Measurements from ENCODE around the gene DLG2. TPM values are rescaled to one million over a fixed set of nuclear protein-coding genes. Genes with fewer than 3 reads are reported as not detected.

Gene DLG2
- total and polyA plus RNA-seq, 2 donors = 3.4 to 42.4 TPM

GRCh38 chr11:84780689-84781293, 846.4 kb downstream of the DLG2 start:
- DNase-seq (ENCODE audit: extremely low spot score) = peak; percentile 3
- Histone ChIP-seq H3K4me1 (ENCODE audit: insufficient read depth) (no peaks in the 10 kb centered on the region), H3K27ac (ENCODE audit: low read depth) (no peak overlapping the region), H3K36me3 (ENCODE audit: insufficient read depth) (no peaks in the 10 kb centered on the region), H3K4me3 (ENCODE audit: low read depth, low read length) (no peak overlapping the region)
- 21% methylated on average over 3 of the region's 3 CpGs for WGBS

- 92% methylated on average over 2 of the region's 2 CpGs for WGBS
- H3K4me1 ChIP-seq (ENCODE audit: insufficient read depth) = no peaks in the 10 kb centered on the region
- H3K4me3 ChIP-seq (ENCODE audit: low read depth, low read length) = no peak overlapping the region
- no peaks in the 10 kb centered on the region for H3K36me3 ChIP-seq (ENCODE audit: insufficient read depth)
- DNase-seq (ENCODE audit: extremely low spot score) = no peak
- H3K27ac ChIP-seq (ENCODE audit: low read depth) = no peak overlapping the region
These were observed 851.6 kb downstream of the DLG2 start for GRCh38 chr11:84775503-84775902.

- no peak overlapping the region for H3K4me3 ChIP-seq (ENCODE audit: low read depth, low read length)
- no peak for DNase-seq (ENCODE audit: extremely low spot score)
- H3K27ac ChIP-seq (ENCODE audit: low read depth) = no peak overlapping the region
- H3K36me3 ChIP-seq (ENCODE audit: insufficient read depth) = no peaks in the 10 kb centered on the region
- H3K4me1 ChIP-seq (ENCODE audit: insufficient read depth) = no peaks in the 10 kb centered on the region
These were observed 863.2 kb downstream of the DLG2 start for GRCh38 chr11:84763931-84764330.

- WGBS = 89% methylated on average over 2 of the region's 2 CpGs
- H3K4me3 ChIP-seq (ENCODE audit: low read depth, low read length) = no peak overlapping the region
- no peak for DNase-seq (ENCODE audit: extremely low spot score)
- H3K4me1 ChIP-seq (ENCODE audit: insufficient read depth) = no peaks in the 10 kb centered on the region
- no peak overlapping the region for H3K27ac ChIP-seq (ENCODE audit: low read depth)
- no peaks in the 10 kb centered on the region for H3K36me3 ChIP-seq (ENCODE audit: insufficient read depth)
These were observed 869.4 kb downstream of the DLG2 start for GRCh38 chr11:84757711-84758110.

GRCh38 chr11:84751371-84751770, 875.8 kb downstream of the DLG2 start:
- WGBS = 79% methylated on average over 2 of the region's 2 CpGs
- no peaks in the 10 kb centered on the region for H3K4me1 ChIP-seq (ENCODE audit: insufficient read depth)
- no peaks in the 10 kb centered on the region for H3K36me3 ChIP-seq (ENCODE audit: insufficient read depth)
- H3K4me3 ChIP-seq (ENCODE audit: low read depth, low read length) = no peak overlapping the region
- H3K27ac ChIP-seq (ENCODE audit: low read depth) = no peak overlapping the region
- no peak for DNase-seq (ENCODE audit: extremely low spot score)

- WGBS = 70% methylated on average over 2 of the region's 2 CpGs
- no peak for DNase-seq (ENCODE audit: extremely low spot score)
- H3K4me3 ChIP-seq (ENCODE audit: low read depth, low read length) = no peak overlapping the region
- H3K4me1 ChIP-seq (ENCODE audit: insufficient read depth) = no peaks in the 10 kb centered on the region
- H3K36me3 ChIP-seq (ENCODE audit: insufficient read depth) = no peaks in the 10 kb centered on the region
- no peak overlapping the region for H3K27ac ChIP-seq (ENCODE audit: low read depth)
These were observed 879.3 kb downstream of the DLG2 start for GRCh38 chr11:84747871-84748270.

- WGBS = 90% methylated on average over 1 of the region's 1 CpG
- no peaks in the 10 kb centered on the region for H3K36me3 ChIP-seq (ENCODE audit: insufficient read depth)
- H3K4me1 ChIP-seq (ENCODE audit: insufficient read depth) = no peaks in the 10 kb centered on the region
- no peak overlapping the region for H3K27ac ChIP-seq (ENCODE audit: low read depth)
- H3K4me3 ChIP-seq (ENCODE audit: low read depth, low read length) = no peak overlapping the region
- no peak for DNase-seq (ENCODE audit: extremely low spot score)
These were observed 887.1 kb downstream of the DLG2 start for GRCh38 chr11:84740050-84740449.

- no peak for DNase-seq (ENCODE audit: extremely low spot score)
- H3K4me3 ChIP-seq (ENCODE audit: low read depth, low read length) = no peak overlapping the region
- WGBS = 63% methylated on average over 1 of the region's 1 CpG
- H3K4me1 ChIP-seq (ENCODE audit: insufficient read depth) = no peaks in the 10 kb centered on the region
- H3K27ac ChIP-seq (ENCODE audit: low read depth) = no peak overlapping the region
- H3K36me3 ChIP-seq (ENCODE audit: insufficient read depth) = no peaks in the 10 kb centered on the region
These were observed 902.9 kb downstream of the DLG2 start for GRCh38 chr11:84724256-84724655.

GRCh38 chr11:84722583-84723108, 904.5 kb downstream of the DLG2 start:
- Histone ChIP-seq H3K4me1 (ENCODE audit: insufficient read depth) (no peaks in the 10 kb centered on the region), H3K4me3 (ENCODE audit: low read depth, low read length) (no peak overlapping the region), H3K27ac (ENCODE audit: low read depth) (no peak overlapping the region), H3K36me3 (ENCODE audit: insufficient read depth) (no peaks in the 10 kb centered on the region)
- no peak for DNase-seq (ENCODE audit: extremely low spot score)
- 70% methylated on average over 3 of the region's 3 CpGs for WGBS

GRCh38 chr11:84721561-84721961, 905.6 kb downstream of the DLG2 start:
- 36% methylated on average over 1 of the region's 1 CpG for WGBS
- DNase-seq (ENCODE audit: extremely low spot score) = no peak
- Histone ChIP-seq H3K4me1 (ENCODE audit: insufficient read depth) (no peaks in the 10 kb centered on the region), H3K36me3 (ENCODE audit: insufficient read depth) (no peaks in the 10 kb centered on the region), H3K27ac (ENCODE audit: low read depth) (no peak overlapping the region), H3K4me3 (ENCODE audit: low read depth, low read length) (no peak overlapping the region)

GRCh38 chr11:84720706-84721402, 906.3 kb downstream of the DLG2 start:
- no peak overlapping the region for H3K27ac ChIP-seq (ENCODE audit: low read depth)
- H3K4me3 ChIP-seq (ENCODE audit: low read depth, low read length) = peak overlapping the region; percentile 60
- WGBS = 2% methylated on average over 29 of the region's 29 CpGs
- H3K36me3 ChIP-seq (ENCODE audit: insufficient read depth) = no peaks in the 10 kb centered on the region
- no peaks in the 10 kb centered on the region for H3K4me1 ChIP-seq (ENCODE audit: insufficient read depth)
- no peak for DNase-seq (ENCODE audit: extremely low spot score)

- no peak for DNase-seq (ENCODE audit: extremely low spot score)
- 1% methylated on average over 26 of the region's 26 CpGs for WGBS
- Histone ChIP-seq H3K4me1 (ENCODE audit: insufficient read depth) (no peaks in the 10 kb centered on the region), H3K27ac (ENCODE audit: low read depth) (no peak overlapping the region), H3K4me3 (ENCODE audit: low read depth, low read length) (peak overlapping the region; percentile 60), H3K36me3 (ENCODE audit: insufficient read depth) (no peaks in the 10 kb centered on the region)
These were observed 907.1 kb downstream of the DLG2 start for GRCh38 chr11:84719935-84720577.

- DNase-seq (ENCODE audit: extremely low spot score) = peak; percentile 23
- H3K27ac ChIP-seq (ENCODE audit: low read depth) = no peak overlapping the region
- no peaks in the 10 kb centered on the region for H3K4me1 ChIP-seq (ENCODE audit: insufficient read depth)
- WGBS = 68% methylated on average over 1 of the region's 1 CpG
- no peak overlapping the region for H3K4me3 ChIP-seq (ENCODE audit: low read depth, low read length)
- H3K36me3 ChIP-seq (ENCODE audit: insufficient read depth) = no peaks in the 10 kb centered on the region
These were observed 912.8 kb downstream of the DLG2 start for GRCh38 chr11:84714316-84714780.

- Histone ChIP-seq H3K36me3 (ENCODE audit: insufficient read depth) (no peaks in the 10 kb centered on the region), H3K4me3 (ENCODE audit: low read depth, low read length) (no peak overlapping the region), H3K27ac (ENCODE audit: low read depth) (no peak overlapping the region), H3K4me1 (ENCODE audit: insufficient read depth) (no peaks in the 10 kb centered on the region)
- DNase-seq (ENCODE audit: extremely low spot score) = no peak
- WGBS = 76% methylated on average over 4 of the region's 4 CpGs
These were observed 935.3 kb downstream of the DLG2 start for GRCh38 chr11:84691830-84692229.
